Endothelial cell of umbilical vein (primary cell): ENCODE data around the gene SH3TC2. TPM values are rescaled to one million over a fixed set of nuclear protein-coding genes. Genes with fewer than 3 reads are reported as not detected.

ENCODE experiments used
- BruUV-seq: library from RNA; stranded (reverse); fragments of 400-500 nt; replicated peaks from 2 replicates; lab custom pipeline; 2021; lab: Mats Ljungman, UMichigan
- CTCF ChIA-PET: fragments of 300-600, 350-600 bp; sonication (Branson Sonifier 250); formaldehyde crosslinking; loops from one replicate; lab custom pipeline; 2021; ENCODE audit warnings: antibody characterized with exemption, inconsistent platforms; lab: Charles Lee
- POLR2A ChIA-PET: fragments of 300-600, 350-600 bp; sonication (Branson Sonifier 250); formaldehyde crosslinking; loops from one replicate; lab custom pipeline; 2021; ENCODE audit warnings: antibody characterized with exemption, inconsistent platforms; lab: Charles Lee
- DNase-seq: peaks from one replicate; pipeline ENCODE4 v3.0.0-alpha.2; 2011; ENCODE audit warnings: low read depth, low spot score
- FAIRE-seq: peaks from 2 replicates; lab custom pipeline; 2011; peaks lifted over from hg19 to GRCh38; lab: Jason Lieb, UNC
- H2AFZ ChIP-seq: 2 replicates; pipeline ENCODE4 v1.6.0; 2012; ENCODE audit warnings: low read depth, low read length, control low read depth, inconsistent platforms
- H3K27ac ChIP-seq: 2 replicates; pipeline ENCODE4 v1.5.1; 2011; ENCODE audit warnings: low read depth, mild to moderate bottlenecking, control low read depth, low read length, moderate library complexity; ENCODE audit not compliant: insufficient read depth
- H3K27me3 ChIP-seq, 2 experiments: 2 replicates each; pipeline versions ENCODE4 v1.6.0 to v1.6.1; 2011; ENCODE audit warnings: low read length in 2 of 2, mixed read lengths in 1 of 2; ENCODE audit not compliant: control insufficient read depth in 2 of 2, insufficient read depth in 2 of 2
- H3K36me3 ChIP-seq, 2 experiments: 2 replicates in 1 of 2; 3 replicates in 1 of 2; pipeline ENCODE4 v1.5.1; 2011; ENCODE audit warnings: low read length in 2 of 2, mild to moderate bottlenecking in 1 of 2, moderate library complexity in 1 of 2; ENCODE audit not compliant: control insufficient read depth in 2 of 2, insufficient read depth in 2 of 2; ENCODE audit errors: extremely low read depth in 1 of 2
- H3K4me1 ChIP-seq: 3 replicates; pipeline ENCODE4 v1.5.1; 2011; ENCODE audit warnings: mild to moderate bottlenecking, low read length; ENCODE audit not compliant: control insufficient read depth, insufficient read depth; ENCODE audit errors: extremely low read depth
- H3K4me2 ChIP-seq: 2 replicates; pipeline ENCODE4 v1.6.1; 2011; ENCODE audit warnings: low read length, control low read depth, mixed read lengths; ENCODE audit not compliant: insufficient read depth
- H3K4me3 ChIP-seq, 3 experiments: fragments of 200-600 bp in 1 of 3; sonication (generic), shearing (Covaris generic) in 1 of 3; replicated peaks in 1 of 3; 2 replicates each; pipeline ENCODE4 v1.5.1; 2011 to 2016; ENCODE audit warnings: control low read depth in 3 of 3, low read length in 3 of 3, mild to moderate bottlenecking in 2 of 3, inconsistent platforms in 1 of 3, low read depth in 1 of 3, moderate library complexity in 1 of 3; ENCODE audit not compliant: insufficient read depth in 1 of 3
- H3K79me2 ChIP-seq: 2 replicates; pipeline ENCODE4 v1.6.0; 2012; ENCODE audit warnings: low read length, inconsistent platforms; ENCODE audit not compliant: control insufficient read depth, insufficient read depth
- H3K9ac ChIP-seq: replicated peaks from 2 replicates; pipeline ENCODE3; 2011; ENCODE audit warnings: low read length, control low read depth; ENCODE audit not compliant: insufficient read depth; ENCODE audit errors: extremely low read depth
- H3K9me1 ChIP-seq: replicated peaks from 3 replicates; pipeline ENCODE4 v1.6.0; 2011; ENCODE audit warnings: mild to moderate bottlenecking, low read length; ENCODE audit not compliant: control insufficient read depth, insufficient read depth; ENCODE audit errors: extremely low read depth
- H3K9me3 ChIP-seq: replicated peaks from 2 replicates; pipeline ENCODE4 v1.5.1; 2012; ENCODE audit warnings: low read length, inconsistent platforms; ENCODE audit not compliant: control insufficient read depth, insufficient read depth
- H4K20me1 ChIP-seq: replicated peaks from 2 replicates; pipeline ENCODE3; 2011; ENCODE audit warnings: mild to moderate bottlenecking, low read length; ENCODE audit not compliant: control insufficient read depth, insufficient read depth; ENCODE audit errors: extremely low read depth
- EZH2 ChIP-seq: IDR thresholded peaks from 2 replicates; pipeline ENCODE4 v1.6.1; 2012; ENCODE audit warnings: borderline replicate concordance, low read depth, mild to moderate bottlenecking, moderate library complexity, low read length, inconsistent platforms; ENCODE audit not compliant: severe bottlenecking
- FOS ChIP-seq: IDR thresholded peaks from 2 replicates; pipeline ENCODE4 v1.6.1; 2011; ENCODE audit warnings: mild to moderate bottlenecking, low read length, moderate library complexity, borderline replicate concordance; ENCODE audit not compliant: insufficient read depth
- GATA2 ChIP-seq: IDR thresholded peaks from 2 replicates; pipeline ENCODE4 v1.7.0; 2011; ENCODE audit warnings: low read depth, mild to moderate bottlenecking, moderate library complexity, mixed read lengths, low read length; ENCODE audit not compliant: insufficient read length, insufficient read depth
- JUN ChIP-seq: IDR thresholded peaks from 2 replicates; pipeline ENCODE4 v1.6.1; 2011; ENCODE audit warnings: borderline replicate concordance, low read depth; ENCODE audit not compliant: insufficient read length, insufficient read depth
- MYC ChIP-seq: IDR thresholded peaks from one replicate; pipeline ENCODE4 v1.6.1; 2011; ENCODE audit warnings: mild to moderate bottlenecking, low read depth, low read length
- POLR2A ChIP-seq: IDR thresholded peaks from 2 replicates; pipeline ENCODE4 v1.6.1; 2012; ENCODE audit warnings: low read depth, mild to moderate bottlenecking, control low read depth, low read length
- POLR2AphosphoS5 ChIP-seq: IDR thresholded peaks from 2 replicates; pipeline ENCODE4 v1.6.1; 2012; ENCODE audit warnings: low read depth, mild to moderate bottlenecking, control low read depth, low read length, moderate library complexity; ENCODE audit not compliant: insufficient read depth
- dilution Hi-C: fragments of 300-500 bp; cut with MboI; formaldehyde crosslinking; loops from one replicate; pipeline ENCODE4 v1.15.0; 2019; ENCODE audit warnings: low sequenced_read_pairs; ENCODE audit not compliant: extremely low pct_ligation_motif_present
- intact Hi-C: fragments of 100-400 bp; cut with micrococcal nuclease; formaldehyde crosslinking; loops from one replicate; pipeline ENCODE4 v1.10.0; 2022
- polyA plus RNA-seq, 4 experiments: library from polyadenylated mRNA; depleted of rRNA in 3 of 4; stranded (reverse) in 3 of 4; unstranded in 1 of 4; fragments of >200 nt; gene quantifications; 2 replicates each; pipeline versions ENCODE4 v1.2.1 to v1.2.3, GENCODE V29; 2011 to 2012; ENCODE audit warnings: missing spikeins in 1 of 4
- total RNA-seq: library from RNA; stranded (reverse); gene quantifications from 2 replicates; pipeline ENCODE4 v1.2.3, GENCODE V29; 2021
- TF ChIP-seq, protein P1 (sequence below), 2 donors: IDR thresholded peaks; 1 replicate in 1 of 2; 2 replicates in 1 of 2; pipeline ENCODE4 v1.5.1; 2011; ENCODE audit warnings: low read length in 2 of 2, mild to moderate bottlenecking in 2 of 2, moderate library complexity in 2 of 2, control low read depth in 1 of 2, inconsistent platforms in 1 of 2, low read depth in 1 of 2; ENCODE audit not compliant: insufficient read depth in 1 of 2; ENCODE audit errors: extremely low read depth in 1 of 2
- TF ChIP-seq, protein P2 (sequence below): IDR thresholded peaks from 2 replicates; pipeline ENCODE4 v1.6.1; 2011; ENCODE audit not compliant: insufficient read depth, insufficient read length

Gene SH3TC2
- total and polyA plus RNA-seq, 2 donors (not counting 3 experiments of a cell fraction or from before 2014, with no cell fraction given): 0.91 to 4.3 TPM

DNA sequence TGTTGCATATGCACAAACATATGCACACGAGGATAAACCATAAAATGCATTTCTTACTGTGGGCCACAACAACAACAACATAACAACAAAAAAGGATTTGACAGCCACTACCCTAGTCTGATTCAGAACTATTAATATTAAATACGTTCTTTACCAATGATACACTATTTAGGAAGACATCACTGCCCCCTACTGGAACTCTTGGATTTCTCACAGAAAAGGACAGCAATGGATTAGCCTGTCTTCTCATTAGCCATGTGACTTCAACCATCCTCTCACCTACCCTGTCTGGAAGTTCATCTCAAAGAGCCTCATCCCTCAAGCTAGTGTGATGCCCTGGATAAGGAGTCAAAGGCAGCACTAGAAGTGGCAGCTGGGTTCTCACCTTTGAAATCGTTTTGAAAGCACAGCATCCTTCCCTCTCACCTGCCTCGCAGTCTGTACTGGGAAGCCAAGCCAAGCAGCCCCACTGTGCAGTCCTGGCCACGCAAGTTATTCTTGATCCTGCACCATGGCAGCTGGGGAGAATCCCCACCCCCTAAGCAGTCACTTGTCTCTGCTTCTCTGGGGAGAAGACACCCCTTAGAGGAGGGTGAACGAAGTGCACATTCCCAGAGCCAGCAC is 64.6 kb downstream of the SH3TC2 start:
- no peak overlapping the region for H3K4me3 ChIP-seq
- no peaks in the 10 kb centered on the region for H3K79me2 ChIP-seq
- no peak overlapping the region for H2AFZ ChIP-seq
- no peaks in the 10 kb centered on the region for H4K20me1 ChIP-seq
- peak; percentile 35 for FAIRE-seq
- H3K9me1 ChIP-seq: no peaks in the 10 kb centered on the region
- TF ChIP-seq, protein P1, sequence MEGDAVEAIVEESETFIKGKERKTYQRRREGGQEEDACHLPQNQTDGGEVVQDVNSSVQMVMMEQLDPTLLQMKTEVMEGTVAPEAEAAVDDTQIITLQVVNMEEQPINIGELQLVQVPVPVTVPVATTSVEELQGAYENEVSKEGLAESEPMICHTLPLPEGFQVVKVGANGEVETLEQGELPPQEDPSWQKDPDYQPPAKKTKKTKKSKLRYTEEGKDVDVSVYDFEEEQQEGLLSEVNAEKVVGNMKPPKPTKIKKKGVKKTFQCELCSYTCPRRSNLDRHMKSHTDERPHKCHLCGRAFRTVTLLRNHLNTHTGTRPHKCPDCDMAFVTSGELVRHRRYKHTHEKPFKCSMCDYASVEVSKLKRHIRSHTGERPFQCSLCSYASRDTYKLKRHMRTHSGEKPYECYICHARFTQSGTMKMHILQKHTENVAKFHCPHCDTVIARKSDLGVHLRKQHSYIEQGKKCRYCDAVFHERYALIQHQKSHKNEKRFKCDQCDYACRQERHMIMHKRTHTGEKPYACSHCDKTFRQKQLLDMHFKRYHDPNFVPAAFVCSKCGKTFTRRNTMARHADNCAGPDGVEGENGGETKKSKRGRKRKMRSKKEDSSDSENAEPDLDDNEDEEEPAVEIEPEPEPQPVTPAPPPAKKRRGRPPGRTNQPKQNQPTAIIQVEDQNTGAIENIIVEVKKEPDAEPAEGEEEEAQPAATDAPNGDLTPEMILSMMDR (IDR thresholded peaks at IDR 0.05; ENCODE audit: extremely low read depth in 1 of 2, insufficient read depth in 1 of 2, low read depth in 1 of 2, low read length in 2 of 2): peak; percentile 54 to 62
- TF ChIP-seq POLR2AphosphoS5: no peak
- DNase-seq: peak; percentile 68
- no peak overlapping the region for H3K4me2 ChIP-seq
- dilution Hi-C loops (no loop called here), intact Hi-C loops (loop anchor here (1.0 to 5.0 kb wide), 8 partner anchors 25 to 265 kb away; no protein-coding TSS in a partner anchor)
- H3K36me3 ChIP-seq: no peaks in the 10 kb centered on the region
- H3K9ac ChIP-seq: no peak overlapping the region
- CTCF ChIA-PET: interaction anchor here (0.8 to 12.0 kb wide), 19 partner anchors 13 to 267 kb away, joined by 3 to 167 read pairs (median 15); no protein-coding TSS in a partner anchor
- no peak overlapping the region for H3K27ac ChIP-seq
- no TSS peak for BruUV-seq
- H3K4me1 ChIP-seq: peaks cover 13% of the 10 kb centered on the region
- POLR2A ChIA-PET: no interaction called here
- no peaks in the 10 kb centered on the region for H3K27me3 ChIP-seq
- no peaks in the 10 kb centered on the region for H3K9me3 ChIP-seq

DNA sequence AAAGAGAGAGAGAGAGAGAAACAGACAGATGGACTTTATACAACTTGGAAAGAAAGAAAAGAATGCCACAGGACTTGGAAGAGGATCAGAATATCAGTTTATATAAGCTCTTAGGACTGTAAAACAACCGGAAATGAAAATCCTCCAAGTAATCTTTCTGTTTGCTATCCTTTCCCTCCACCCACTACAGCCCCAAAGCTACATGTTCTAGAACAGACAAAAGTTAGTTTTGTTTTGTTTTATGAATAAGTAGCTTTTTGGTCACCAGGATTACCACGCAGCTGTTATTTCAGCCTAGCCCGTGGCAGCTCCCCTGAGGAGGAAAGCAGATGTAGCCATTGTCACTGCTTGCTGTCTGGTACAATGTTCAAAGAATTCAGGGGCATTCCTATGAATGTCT is 66.6 kb downstream of the SH3TC2 start:
- Histone ChIP-seq H3K9ac (no peak overlapping the region), H3K4me1 (peaks cover 6% of the 10 kb centered on the region), H4K20me1 (no peaks in the 10 kb centered on the region), H3K9me1 (no peaks in the 10 kb centered on the region), H2AFZ (peak overlapping the region; percentile 54), H3K27ac (no peak overlapping the region), H3K4me2 (no peak overlapping the region), H3K27me3 (no peaks in the 10 kb centered on the region), H3K4me3 (no peak overlapping the region), H3K9me3 (no peaks in the 10 kb centered on the region), H3K36me3 (no peaks in the 10 kb centered on the region), H3K79me2 (no peaks in the 10 kb centered on the region)
- ChIA-PET CTCF (interaction anchor here (0.6 to 10.6 kb wide), 16 partner anchors 8 to 265 kb away, joined by 3 to 138 read pairs (median 13); no protein-coding TSS in a partner anchor), POLR2A (interaction anchor here (0.9 kb wide), 1 partner anchor 166 kb away, joined by 3 read pairs; no protein-coding TSS in a partner anchor)
- dilution Hi-C loops (no loop called here), intact Hi-C loops (loop anchor here (5.0 kb wide), 1 partner anchor 189 kb away; no protein-coding TSS in a partner anchor)
- no TSS peak for BruUV-seq
- DNase-seq (no peak), FAIRE-seq (no peak)
- TF ChIP-seq JUN (no peak), GATA2 (no peak), MYC (no peak), FOS (no peak), EZH2 (no peak), POLR2A (no peak), POLR2AphosphoS5 (no peak)
- TF ChIP-seq, protein P1 (IDR thresholded peaks at IDR 0.05; ENCODE audit: extremely low read depth in 1 of 2, insufficient read depth in 1 of 2, low read depth in 1 of 2, low read length in 2 of 2): no peak
- TF ChIP-seq, protein P2, sequence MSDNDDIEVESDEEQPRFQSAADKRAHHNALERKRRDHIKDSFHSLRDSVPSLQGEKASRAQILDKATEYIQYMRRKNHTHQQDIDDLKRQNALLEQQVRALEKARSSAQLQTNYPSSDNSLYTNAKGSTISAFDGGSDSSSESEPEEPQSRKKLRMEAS: no peak
